Thyroid gland (tissue), 4 donors: ENCODE data around the gene MED25. TPM values are rescaled to one million over a fixed set of nuclear protein-coding genes. Genes with fewer than 3 reads are reported as not detected.

Experiments
- DNase-seq, 2 donors: peaks; one replicate each; pipeline ENCODE4 v3.0.0-alpha.2; 2019
- H3K27ac ChIP-seq, 3 donors: fragments of 200-600 bp; sonication (generic); 1 replicate in 2 of 3; 2 replicates in 1 of 3; pipeline ENCODE4 v1.5.1; 2016 to 2019; ENCODE audit warnings: mild to moderate bottlenecking in 1 of 3, moderate library complexity in 1 of 3
- H3K27me3 ChIP-seq: fragments of 200-600 bp; sonication (generic); one replicate; pipeline ENCODE4 v1.5.1; 2019
- H3K36me3 ChIP-seq, 2 donors: fragments of 200-600 bp; sonication (generic); one replicate each; pipeline ENCODE4 v1.5.1; 2016 to 2019
- H3K4me1 ChIP-seq, 2 donors: fragments of 200-600 bp; sonication (generic); one replicate each; pipeline ENCODE4 v1.5.1; 2017 to 2019
- H3K4me3 ChIP-seq, 3 donors: fragments of 200-600 bp; sonication (generic); replicated peaks in 1 of 3; 1 replicate in 2 of 3; 2 replicates in 1 of 3; pipeline ENCODE4 v1.5.1; 2016; ENCODE audit warnings: mild to moderate bottlenecking in 1 of 3
- H3K9me3 ChIP-seq: fragments of 200-600 bp; sonication (generic); one replicate; pipeline ENCODE4 v1.5.1; 2017
- POLR2A ChIP-seq, 2 donors: fragments of 450-650 bp; IDR thresholded peaks; one replicate each; pipeline ENCODE4 v1.6.1; 2017; ENCODE audit warnings: antibody characterized with exemption in 2 of 2, mild to moderate bottlenecking in 2 of 2, moderate library complexity in 1 of 2
- WGBS, 2 donors: methylation state at CpG; one replicate each; pipeline ENCODE4 v1.1.5; 2017; 5-methylcytosine and 5-hydroxymethylcytosine counted together
- intact Hi-C: fragments of 100-400 bp; cut with DNase I; formaldehyde crosslinking; loops from one replicate; pipeline ENCODE4 v1.15.1; 2023
- total RNA-seq, 4 donors: library from RNA; depleted of rRNA; stranded (reverse); fragments of >200 nt; gene quantifications; one replicate each; pipeline ENCODE4 v1.2.3, GENCODE V29; 2016
- TF ChIP-seq, protein P1 (sequence below), 6 experiments: fragments of 200-600 bp in 3 of 6; fragments of 450-650 bp in 3 of 6; sonication (generic) in 3 of 6; IDR thresholded peaks; one replicate each; pipeline ENCODE4 v1.5.1; 2016 to 2019; ENCODE audit warnings: antibody characterized with exemption in 6 of 6, mild to moderate bottlenecking in 2 of 6, inconsistent platforms in 1 of 6, moderate library complexity in 1 of 6

MED25 gene
- total RNA-seq, 4 donors from 2014 or later: 42.6 to 50.2 (median 44.9) TPM

DNA sequence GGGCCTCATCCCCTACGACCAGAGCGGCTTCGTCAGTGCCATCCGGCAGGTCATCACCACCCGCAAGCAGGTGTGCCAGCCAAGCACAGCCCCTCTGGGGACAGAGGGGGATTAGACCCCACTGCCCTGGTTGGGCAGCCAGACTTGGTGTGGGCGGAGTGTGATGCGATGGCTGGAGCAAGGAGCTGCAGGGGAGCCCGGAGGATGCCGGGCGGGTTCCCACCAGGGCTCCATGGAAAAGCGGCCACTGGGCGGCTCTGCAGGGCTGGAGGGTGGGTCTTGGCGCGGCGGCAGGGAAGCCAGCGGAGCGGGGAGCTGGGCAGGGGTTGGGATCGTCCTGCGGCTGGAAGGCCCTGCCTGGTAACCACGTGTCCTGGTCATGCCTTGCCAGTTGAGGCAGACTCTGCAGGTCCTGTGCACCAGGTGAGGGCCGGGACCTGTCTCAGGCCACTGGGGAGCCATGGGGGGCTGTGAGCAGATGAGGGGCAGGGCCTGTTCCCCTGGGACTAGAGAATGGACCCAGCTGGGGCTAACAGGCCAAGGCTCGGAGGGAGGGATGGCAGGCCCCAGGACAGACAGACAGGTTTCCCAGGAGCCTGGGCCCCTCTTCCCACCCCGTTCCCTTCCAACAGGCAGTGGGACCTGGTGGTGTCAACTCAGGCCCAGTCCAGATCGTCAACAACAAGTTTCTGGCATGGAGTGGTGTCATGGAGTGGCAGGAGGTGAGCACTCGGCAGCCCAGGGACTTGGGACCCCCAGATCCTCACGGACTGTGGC, 39.2 kb downstream of the MED25 start:
- Histone ChIP-seq H3K36me3 (peaks cover 35 to 50% of the 10 kb centered on the region in 2 donors), H3K27ac (no peak overlapping the region), H3K9me3 (no peaks in the 10 kb centered on the region), H3K27me3 (no peaks in the 10 kb centered on the region), H3K4me1 (peaks cover 12 to 14% of the 10 kb centered on the region in 2 donors), H3K4me3 (no peak overlapping the region)
- no peak for DNase-seq
- TF ChIP-seq, protein P1, sequence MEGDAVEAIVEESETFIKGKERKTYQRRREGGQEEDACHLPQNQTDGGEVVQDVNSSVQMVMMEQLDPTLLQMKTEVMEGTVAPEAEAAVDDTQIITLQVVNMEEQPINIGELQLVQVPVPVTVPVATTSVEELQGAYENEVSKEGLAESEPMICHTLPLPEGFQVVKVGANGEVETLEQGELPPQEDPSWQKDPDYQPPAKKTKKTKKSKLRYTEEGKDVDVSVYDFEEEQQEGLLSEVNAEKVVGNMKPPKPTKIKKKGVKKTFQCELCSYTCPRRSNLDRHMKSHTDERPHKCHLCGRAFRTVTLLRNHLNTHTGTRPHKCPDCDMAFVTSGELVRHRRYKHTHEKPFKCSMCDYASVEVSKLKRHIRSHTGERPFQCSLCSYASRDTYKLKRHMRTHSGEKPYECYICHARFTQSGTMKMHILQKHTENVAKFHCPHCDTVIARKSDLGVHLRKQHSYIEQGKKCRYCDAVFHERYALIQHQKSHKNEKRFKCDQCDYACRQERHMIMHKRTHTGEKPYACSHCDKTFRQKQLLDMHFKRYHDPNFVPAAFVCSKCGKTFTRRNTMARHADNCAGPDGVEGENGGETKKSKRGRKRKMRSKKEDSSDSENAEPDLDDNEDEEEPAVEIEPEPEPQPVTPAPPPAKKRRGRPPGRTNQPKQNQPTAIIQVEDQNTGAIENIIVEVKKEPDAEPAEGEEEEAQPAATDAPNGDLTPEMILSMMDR (IDR thresholded peaks at IDR 0.05): no peak
- no peak for TF ChIP-seq POLR2A (IDR thresholded peaks at IDR 0.05)
- intact Hi-C loops: loop anchor here (5.0 kb wide), 1 partner anchor 50 kb away; no protein-coding TSS in a partner anchor
- WGBS, 2 donors: 91 to 93% methylated on average over 19 to 20 of the region's 26 CpGs

DNA sequence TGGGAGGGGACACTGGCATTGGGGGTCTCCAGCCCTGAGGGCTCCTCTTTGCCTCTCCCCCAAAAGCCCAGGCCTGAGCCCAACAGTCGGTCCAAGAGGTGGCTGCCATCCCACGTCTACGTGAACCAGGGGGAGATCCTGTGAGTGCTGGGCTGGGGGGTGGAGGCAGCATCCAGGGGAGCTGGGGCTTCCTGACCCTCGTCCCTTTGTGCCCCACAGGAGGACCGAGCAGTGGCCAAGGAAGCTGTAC, 39.7 kb downstream of the MED25 start:
- Histone ChIP-seq H3K27me3 (no peaks in the 10 kb centered on the region), H3K4me1 (peaks cover 7 to 9% of the 10 kb centered on the region in 2 donors), H3K9me3 (no peaks in the 10 kb centered on the region), H3K4me3 (no peak overlapping the region), H3K36me3 (peaks cover 35 to 50% of the 10 kb centered on the region in 2 donors), H3K27ac (no peak overlapping the region)
- TF ChIP-seq, protein P1 (IDR thresholded peaks at IDR 0.05): no peak
- no peak for TF ChIP-seq POLR2A (IDR thresholded peaks at IDR 0.05)
- no peak for DNase-seq
- WGBS, 2 donors: 80 to 92% methylated on average over 1 to 4 of the region's 5 CpGs
- intact Hi-C loops: loop anchor here (5.0 kb wide), 1 partner anchor 50 kb away; no protein-coding TSS in a partner anchor

DNA sequence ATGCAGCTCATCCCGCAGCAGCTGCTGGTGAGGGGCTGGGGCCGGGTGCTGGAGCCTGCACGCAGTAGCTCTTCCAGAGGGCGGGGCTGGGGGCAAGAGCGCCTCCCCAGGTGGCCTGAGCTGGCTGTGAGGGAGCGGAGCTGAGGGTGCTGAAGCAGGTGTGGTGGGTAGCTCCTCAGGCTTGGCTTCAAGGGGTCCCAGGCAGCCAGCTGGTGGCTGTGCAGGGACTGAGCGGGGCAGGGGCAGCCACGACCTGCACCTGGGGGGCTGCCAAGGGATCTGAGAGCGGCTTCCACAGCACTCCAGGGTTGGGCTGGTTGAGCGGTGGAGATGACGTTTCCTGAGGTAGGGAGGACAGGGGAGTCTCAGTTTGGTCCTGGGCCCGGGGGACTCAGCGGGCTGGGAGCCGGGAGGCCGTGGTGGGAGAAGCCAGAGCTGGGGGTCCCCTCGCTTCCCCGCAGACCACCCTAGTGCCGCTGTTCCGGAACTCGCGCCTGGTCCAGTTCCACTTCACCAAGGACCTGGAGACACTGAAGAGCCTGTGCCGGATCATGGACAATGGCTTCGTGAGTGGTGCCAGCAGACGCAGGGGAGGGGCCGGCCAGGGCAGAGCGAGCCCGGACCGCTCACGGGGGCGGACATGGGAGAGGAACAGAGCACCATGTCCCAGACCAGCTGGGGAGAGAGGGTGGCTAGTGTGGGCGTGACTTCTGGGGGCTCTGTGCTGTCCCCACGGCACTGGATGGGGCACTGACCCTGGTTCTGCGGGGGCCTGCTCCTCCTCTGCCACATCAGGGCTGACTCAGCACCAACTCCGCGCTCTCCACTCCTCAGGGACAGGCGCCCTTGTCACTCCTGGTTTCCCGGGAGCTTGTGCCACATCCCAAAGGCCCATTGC, 40.2 kb downstream of the MED25 start:
- Histone ChIP-seq H3K4me1 (peaks cover 5% of the 10 kb centered on the region in 2 donors), H3K4me3 (no peak overlapping the region), H3K27me3 (no peaks in the 10 kb centered on the region), H3K27ac (no peak overlapping the region), H3K9me3 (no peaks in the 10 kb centered on the region), H3K36me3 (peaks cover 35 to 50% of the 10 kb centered on the region in 2 donors)
- TF ChIP-seq, protein P1 (IDR thresholded peaks at IDR 0.05): no peak
- no peak for TF ChIP-seq POLR2A (IDR thresholded peaks at IDR 0.05)
- peak; percentile 75 to 85 for DNase-seq
- intact Hi-C loops: loop anchor here (5.0 kb wide), 1 partner anchor 51 kb away; no protein-coding TSS in a partner anchor
- 65 to 75% methylated on average over 17 to 36 of the region's 37 CpGs for WGBS, 2 donors

DNA sequence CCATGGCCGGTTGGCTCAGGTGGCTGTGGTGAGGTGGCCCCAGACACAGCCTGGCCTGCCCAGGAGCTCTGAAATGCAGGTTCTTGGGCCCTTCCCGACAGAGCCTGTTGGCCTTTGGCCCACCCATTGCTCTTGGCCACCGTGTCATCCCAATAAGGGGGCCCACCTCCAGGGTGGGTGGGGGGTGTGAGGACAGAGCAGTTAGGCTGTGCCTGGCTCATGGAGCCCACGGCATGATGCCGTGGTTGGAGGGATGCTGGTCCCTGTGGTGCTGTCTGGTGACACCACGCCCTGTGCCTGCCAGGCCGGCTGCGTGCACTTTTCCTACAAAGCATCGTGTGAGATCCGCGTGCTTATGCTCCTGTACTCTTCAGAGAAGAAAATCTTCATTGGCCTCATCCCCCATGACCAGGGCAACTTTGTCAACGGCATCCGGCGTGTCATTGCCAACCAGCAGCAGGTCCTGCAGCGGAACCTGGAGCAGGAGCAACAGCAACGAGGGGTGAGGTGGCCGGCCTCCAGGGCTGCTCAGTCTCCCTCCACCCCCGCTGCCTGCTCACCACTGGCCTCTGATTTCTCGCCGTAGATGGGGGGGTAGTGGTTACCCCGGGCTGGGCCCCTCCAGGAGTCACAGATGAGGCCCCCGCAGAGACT, 41.7 kb downstream of the MED25 start:
- intact Hi-C loops: loop anchor here (5.0 kb wide), 1 partner anchor 53 kb away; no protein-coding TSS in a partner anchor
- Histone ChIP-seq H3K27me3 (no peaks in the 10 kb centered on the region), H3K36me3 (peaks cover 44 to 56% of the 10 kb centered on the region in 2 donors), H3K9me3 (no peaks in the 10 kb centered on the region), H3K4me3 (no peak overlapping the region), H3K27ac (no peak overlapping the region), H3K4me1 (peaks cover 0 to 3% of the 10 kb centered on the region in 2 donors)
- 90 to 92% methylated on average over 16 of the region's 22 CpGs for WGBS, 2 donors
- DNase-seq: no peak
- TF ChIP-seq POLR2A (IDR thresholded peaks at IDR 0.05): no peak
- TF ChIP-seq, protein P1 (IDR thresholded peaks at IDR 0.05): no peak
